ENCODE measurements around the gene L3MBTL3. TPM values are rescaled to one million over a fixed set of nuclear protein-coding genes. Genes with fewer than 3 reads are reported as not detected.
"Not testable (repeated sequence)": the region's sequence is repeated elsewhere in the genome, so short reads cannot be mapped to it uniquely, and the experiment has no call there.

Gene L3MBTL3
- total RNA-seq, 1 experiment from 2014 or later = 54.6 TPM

- no peak for DNase-seq (ENCODE audit: low spot score)
- in situ Hi-C loops (cut with HindIII; ENCODE audit: low sequenced_read_pairs) = no loop called here
Observed at GRCh38 chr6:130057495-130057894, 39.1 kb downstream of the L3MBTL3 start.

- in situ Hi-C loops (cut with HindIII; ENCODE audit: low sequenced_read_pairs) = no loop called here
- no peak for DNase-seq (ENCODE audit: low spot score)
Observed at GRCh38 chr6:130063806-130064205, 45.4 kb downstream of the L3MBTL3 start.

- in situ Hi-C loops (cut with HindIII; ENCODE audit: low sequenced_read_pairs) = no loop called here
- DNase-seq (ENCODE audit: low spot score) = no peak
Observed at GRCh38 chr6:130065609-130066156, 47.3 kb downstream of the L3MBTL3 start.

GRCh38 chr6:130069485-130069884 is 51.1 kb downstream of the L3MBTL3 start:
- in situ Hi-C loops (cut with HindIII; ENCODE audit: low sequenced_read_pairs) = no loop called here
- no peak for DNase-seq (ENCODE audit: low spot score)

GRCh38 chr6:130070326-130070725 is 51.9 kb downstream of the L3MBTL3 start:
- in situ Hi-C loops (cut with HindIII; ENCODE audit: low sequenced_read_pairs) = no loop called here
- DNase-seq (ENCODE audit: low spot score) = no peak

GRCh38 chr6:130070792-130071191 is 52.4 kb downstream of the L3MBTL3 start:
- DNase-seq (ENCODE audit: low spot score) = no peak
- in situ Hi-C loops (cut with HindIII; ENCODE audit: low sequenced_read_pairs) = no loop called here

GRCh38 chr6:130075879-130076460 is 57.6 kb downstream of the L3MBTL3 start:
- in situ Hi-C loops (cut with HindIII; ENCODE audit: low sequenced_read_pairs) = no loop called here

GRCh38 chr6:130076512-130076911 is 58.1 kb downstream of the L3MBTL3 start:
- no peak for DNase-seq (ENCODE audit: low spot score)
- in situ Hi-C loops (cut with HindIII; ENCODE audit: low sequenced_read_pairs) = no loop called here

More at GRCh38 chr6:130075879-130076460, 57.6 kb downstream of the L3MBTL3 start:
- no peak for DNase-seq (ENCODE audit: low spot score)

- in situ Hi-C loops (cut with HindIII; ENCODE audit: low sequenced_read_pairs) = no loop called here
- no peak for DNase-seq (ENCODE audit: low spot score)
Observed at GRCh38 chr6:130090796-130091195, 72.4 kb downstream of the L3MBTL3 start.

GRCh38 chr6:130093546-130093945 is 75.2 kb downstream of the L3MBTL3 start:
- no peak for DNase-seq (ENCODE audit: low spot score)
- in situ Hi-C loops (cut with HindIII; ENCODE audit: low sequenced_read_pairs) = no loop called here

- in situ Hi-C loops (cut with HindIII; ENCODE audit: low sequenced_read_pairs) = no loop called here
- DNase-seq (ENCODE audit: low spot score) = no peak
Observed at GRCh38 chr6:130098317-130098716, 79.9 kb downstream of the L3MBTL3 start.

GRCh38 chr6:130099119-130099518 is 80.7 kb downstream of the L3MBTL3 start:
- in situ Hi-C loops (cut with HindIII; ENCODE audit: low sequenced_read_pairs) = no loop called here
- no peak for DNase-seq (ENCODE audit: low spot score)

- in situ Hi-C loops (cut with HindIII; ENCODE audit: low sequenced_read_pairs) = no loop called here
- DNase-seq (ENCODE audit: low spot score) = no peak
Observed at GRCh38 chr6:130105996-130106704, 87.8 kb downstream of the L3MBTL3 start.

GRCh38 chr6:130107710-130108109 is 89.3 kb downstream of the L3MBTL3 start:
- in situ Hi-C loops (cut with HindIII; ENCODE audit: low sequenced_read_pairs) = no loop called here
- no peak for DNase-seq (ENCODE audit: low spot score)

GRCh38 chr6:130111031-130111430 is 92.7 kb downstream of the L3MBTL3 start:
- in situ Hi-C loops (cut with HindIII; ENCODE audit: low sequenced_read_pairs) = no loop called here
- no peak for DNase-seq (ENCODE audit: low spot score)

- no peak for DNase-seq (ENCODE audit: low spot score)
- in situ Hi-C loops (cut with HindIII; ENCODE audit: low sequenced_read_pairs) = no loop called here
Observed at GRCh38 chr6:130113201-130113710, 94.9 kb downstream of the L3MBTL3 start.

- in situ Hi-C loops (cut with HindIII; ENCODE audit: low sequenced_read_pairs) = no loop called here
- no peak for DNase-seq (ENCODE audit: low spot score)
Observed at GRCh38 chr6:130115036-130115435, 96.7 kb downstream of the L3MBTL3 start.

GRCh38 chr6:130116273-130116672 is 97.9 kb downstream of the L3MBTL3 start:
- no peak for DNase-seq (ENCODE audit: low spot score)
- in situ Hi-C loops (cut with HindIII; ENCODE audit: low sequenced_read_pairs) = no loop called here

GRCh38 chr6:130117187-130117701 is 98.9 kb downstream of the L3MBTL3 start:
- DNase-seq (ENCODE audit: low spot score); in situ Hi-C loops (cut with HindIII; ENCODE audit: low sequenced_read_pairs): not testable (repeated sequence)

GRCh38 chr6:130118236-130118635 is 99.9 kb downstream of the L3MBTL3 start:
- DNase-seq (ENCODE audit: low spot score) = no peak
- in situ Hi-C loops (cut with HindIII; ENCODE audit: low sequenced_read_pairs) = no loop called here

All from G401 (cell line).